Measurements from ENCODE around the gene CRYZL1.
"Not testable (repeated sequence)": the region's sequence is repeated elsewhere in the genome, so short reads cannot be mapped to it uniquely, and the experiment has no call there.

The CRYZL1 gene

DNA sequence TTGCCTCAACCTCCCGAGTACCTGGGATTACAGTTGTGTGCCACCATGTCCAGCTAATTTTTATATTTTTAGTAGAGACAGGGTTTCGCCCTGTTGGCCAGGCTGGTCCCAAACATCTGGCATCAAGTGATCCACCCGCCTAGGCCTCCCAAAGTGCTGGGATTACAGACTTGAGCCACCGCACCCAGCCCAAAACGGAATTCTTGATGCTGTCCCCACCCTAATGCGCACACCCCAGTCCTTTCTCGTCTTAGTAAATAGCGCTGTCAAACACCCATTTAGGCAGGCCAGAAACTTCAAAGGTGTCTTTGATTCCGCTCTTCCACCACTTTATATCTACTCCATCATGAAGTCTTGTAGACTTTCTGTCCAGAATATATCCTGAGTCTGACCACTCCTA is 35.9 kb upstream of the CRYZL1 start:
- no peaks in the 10 kb centered on the region for H3K36me3 ChIP-seq
- H3K4me3 ChIP-seq (ENCODE audit: low read depth, low read length) = no peak overlapping the region
- H3K27ac ChIP-seq = no peak overlapping the region
- no peaks in the 10 kb centered on the region for H3K27me3 ChIP-seq (ENCODE audit: insufficient read depth, low read depth, severe bottlenecking)
- DNase-seq = no peak
- TF ChIP-seq, protein P1, sequence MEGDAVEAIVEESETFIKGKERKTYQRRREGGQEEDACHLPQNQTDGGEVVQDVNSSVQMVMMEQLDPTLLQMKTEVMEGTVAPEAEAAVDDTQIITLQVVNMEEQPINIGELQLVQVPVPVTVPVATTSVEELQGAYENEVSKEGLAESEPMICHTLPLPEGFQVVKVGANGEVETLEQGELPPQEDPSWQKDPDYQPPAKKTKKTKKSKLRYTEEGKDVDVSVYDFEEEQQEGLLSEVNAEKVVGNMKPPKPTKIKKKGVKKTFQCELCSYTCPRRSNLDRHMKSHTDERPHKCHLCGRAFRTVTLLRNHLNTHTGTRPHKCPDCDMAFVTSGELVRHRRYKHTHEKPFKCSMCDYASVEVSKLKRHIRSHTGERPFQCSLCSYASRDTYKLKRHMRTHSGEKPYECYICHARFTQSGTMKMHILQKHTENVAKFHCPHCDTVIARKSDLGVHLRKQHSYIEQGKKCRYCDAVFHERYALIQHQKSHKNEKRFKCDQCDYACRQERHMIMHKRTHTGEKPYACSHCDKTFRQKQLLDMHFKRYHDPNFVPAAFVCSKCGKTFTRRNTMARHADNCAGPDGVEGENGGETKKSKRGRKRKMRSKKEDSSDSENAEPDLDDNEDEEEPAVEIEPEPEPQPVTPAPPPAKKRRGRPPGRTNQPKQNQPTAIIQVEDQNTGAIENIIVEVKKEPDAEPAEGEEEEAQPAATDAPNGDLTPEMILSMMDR (IDR thresholded peaks at IDR 0.05; ENCODE audit: low read depth, low read length) = no peak
- H3K9me3 ChIP-seq (ENCODE audit: severe bottlenecking) = no peaks in the 10 kb centered on the region

DNA sequence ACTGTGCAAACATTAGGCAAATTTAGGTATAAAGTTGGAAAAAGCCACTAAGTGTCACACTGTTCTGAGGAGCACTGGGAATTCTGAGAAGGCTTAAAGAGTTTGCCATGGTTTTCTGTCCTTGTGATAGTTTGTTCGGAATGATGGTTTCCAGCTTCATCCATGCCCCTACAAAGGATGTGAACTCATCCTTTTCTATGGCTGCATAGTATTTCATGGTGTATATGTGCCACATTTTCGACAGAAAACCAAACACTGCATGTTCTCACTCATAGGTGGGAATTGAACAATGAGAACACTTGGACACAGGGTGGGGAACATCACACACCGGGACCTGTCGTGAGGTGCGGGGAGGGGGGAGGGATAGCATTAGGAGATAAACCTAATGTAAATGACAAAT is 35.1 kb upstream of the CRYZL1 start:
- DNase-seq; H3K27ac ChIP-seq; H3K4me3 ChIP-seq (ENCODE audit: low read depth, low read length); H3K9me3 ChIP-seq (ENCODE audit: severe bottlenecking); H3K27me3 ChIP-seq (ENCODE audit: insufficient read depth, low read depth, severe bottlenecking); H3K36me3 ChIP-seq: not testable (repeated sequence)

DNA sequence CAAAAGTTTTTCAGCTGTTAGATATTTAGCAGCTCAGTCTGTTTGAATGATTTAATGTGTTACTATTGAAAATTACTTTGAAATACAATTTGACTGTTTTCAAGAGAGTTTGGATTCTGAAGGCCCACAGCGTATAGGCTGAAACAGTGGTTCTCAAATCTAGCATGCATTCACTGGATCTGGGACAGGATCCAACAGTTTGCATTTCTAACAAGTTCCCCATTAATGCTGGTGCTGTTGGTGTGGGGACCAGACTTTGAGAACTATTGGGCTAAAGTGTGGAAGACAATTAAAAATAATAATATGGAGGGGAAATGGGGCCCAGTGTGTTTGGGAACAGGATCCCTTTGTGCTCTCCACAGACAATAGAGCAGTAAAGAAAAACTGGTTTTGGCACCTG is 32.7 kb upstream of the CRYZL1 start:
- DNase-seq = no peak
- Histone ChIP-seq H3K9me3 (ENCODE audit: severe bottlenecking) (no peaks in the 10 kb centered on the region), H3K4me3 (ENCODE audit: low read depth, low read length) (no peak overlapping the region), H3K27ac (no peak overlapping the region), H3K27me3 (ENCODE audit: insufficient read depth, low read depth, severe bottlenecking) (no peaks in the 10 kb centered on the region), H3K36me3 (no peaks in the 10 kb centered on the region)
- TF ChIP-seq, protein P1 (IDR thresholded peaks at IDR 0.05; ENCODE audit: low read depth, low read length) = no peak

DNA sequence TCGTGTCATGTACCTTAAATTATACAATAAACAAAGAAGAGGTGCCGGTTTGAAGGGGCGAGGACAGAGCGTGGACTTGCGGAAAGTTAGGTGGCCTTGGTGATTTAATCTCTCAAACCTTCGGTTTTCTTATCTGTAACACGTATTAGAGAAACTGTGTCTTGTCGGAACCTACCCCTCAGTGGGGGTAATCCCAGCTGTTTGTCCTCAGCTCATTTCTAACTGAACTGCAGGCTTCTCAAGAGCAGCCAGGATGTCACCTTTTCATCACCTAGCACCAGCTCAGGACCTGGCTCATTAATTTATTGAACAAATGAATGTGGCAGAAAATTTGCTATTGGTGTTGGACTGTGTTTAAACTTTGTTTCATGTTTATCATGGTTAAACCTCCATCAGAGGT is 31.9 kb upstream of the CRYZL1 start:
- TF ChIP-seq, protein P1 (IDR thresholded peaks at IDR 0.05; ENCODE audit: low read depth, low read length) = no peak
- no peaks in the 10 kb centered on the region for H3K36me3 ChIP-seq
- no peak for DNase-seq
- no peaks in the 10 kb centered on the region for H3K9me3 ChIP-seq (ENCODE audit: severe bottlenecking)
- no peaks in the 10 kb centered on the region for H3K27me3 ChIP-seq (ENCODE audit: insufficient read depth, low read depth, severe bottlenecking)
- no peak overlapping the region for H3K27ac ChIP-seq
- no peak overlapping the region for H3K4me3 ChIP-seq (ENCODE audit: low read depth, low read length)

DNA sequence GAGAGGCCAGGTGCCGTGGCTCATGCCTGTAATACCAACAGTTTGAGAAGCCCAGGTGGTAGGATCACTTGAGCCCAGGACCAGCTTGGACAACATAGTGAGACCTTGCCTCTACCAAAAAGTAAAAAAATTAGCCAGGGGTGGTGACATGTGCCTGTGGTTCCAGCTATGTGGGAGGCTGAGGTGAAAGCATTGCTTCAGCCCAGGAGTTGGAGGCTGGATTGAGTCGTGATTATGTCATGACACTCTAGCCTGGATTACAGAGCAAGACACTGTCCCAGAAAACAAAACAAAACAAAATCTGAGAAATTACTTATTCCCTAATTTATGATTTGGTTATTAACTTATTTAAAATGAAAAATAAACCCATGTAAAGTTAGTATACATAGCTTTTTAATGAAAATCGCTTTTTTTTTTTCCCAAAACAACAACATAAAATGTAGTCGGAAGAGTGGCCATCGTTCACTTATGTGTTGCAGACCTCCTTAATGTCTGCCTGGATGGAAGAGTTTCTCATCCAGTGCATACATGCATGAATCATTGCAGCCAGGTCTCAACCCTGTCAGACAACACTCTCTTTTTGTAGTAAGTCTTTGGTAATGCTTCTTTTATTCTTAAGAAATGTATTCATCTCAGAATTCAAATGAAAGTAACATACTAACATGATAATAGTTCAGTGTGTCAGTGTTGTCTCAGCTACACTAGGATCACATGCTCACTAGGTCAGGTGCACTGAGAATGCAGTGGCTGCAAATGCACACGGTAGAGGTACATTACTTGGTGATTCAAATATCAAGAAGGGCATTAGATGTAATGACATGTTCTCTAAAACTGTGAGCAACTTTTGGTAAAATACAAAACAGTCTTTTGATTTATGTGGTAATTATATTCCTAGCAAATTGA is 28.8 kb upstream of the CRYZL1 start:
- H3K4me3 ChIP-seq (ENCODE audit: low read depth, low read length) = no peak overlapping the region
- TF ChIP-seq, protein P1 (IDR thresholded peaks at IDR 0.05; ENCODE audit: low read depth, low read length) = no peak
- H3K36me3 ChIP-seq = no peaks in the 10 kb centered on the region
- H3K9me3 ChIP-seq (ENCODE audit: severe bottlenecking) = no peaks in the 10 kb centered on the region
- no peaks in the 10 kb centered on the region for H3K27me3 ChIP-seq (ENCODE audit: insufficient read depth, low read depth, severe bottlenecking)
- no peak overlapping the region for H3K27ac ChIP-seq
- no peak for DNase-seq

DNA sequence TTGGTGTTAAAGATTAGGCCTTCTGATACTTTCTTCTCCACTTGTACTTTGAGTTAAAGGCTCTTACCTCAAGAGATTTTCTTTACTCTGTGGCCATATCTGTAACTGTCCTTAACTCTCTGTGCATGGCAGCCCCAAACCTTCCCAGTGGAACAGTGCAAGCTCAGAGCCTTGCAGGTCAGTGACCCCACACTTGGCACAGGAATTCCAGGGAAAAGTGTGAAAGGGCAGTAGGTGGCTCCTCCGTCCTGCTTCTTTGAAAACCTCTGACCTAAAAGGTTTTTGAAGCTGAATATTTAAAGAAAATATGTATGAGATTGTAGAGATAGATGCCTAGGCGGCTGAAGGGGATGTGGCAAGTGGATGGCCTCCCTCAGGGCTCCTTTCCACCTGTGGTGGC is 27.1 kb upstream of the CRYZL1 start:
- no peak overlapping the region for H3K27ac ChIP-seq
- H3K27me3 ChIP-seq (ENCODE audit: insufficient read depth, low read depth, severe bottlenecking) = no peaks in the 10 kb centered on the region
- H3K36me3 ChIP-seq = no peaks in the 10 kb centered on the region
- DNase-seq = no peak
- H3K9me3 ChIP-seq (ENCODE audit: severe bottlenecking) = no peaks in the 10 kb centered on the region
- H3K4me3 ChIP-seq (ENCODE audit: low read depth, low read length) = no peak overlapping the region
- TF ChIP-seq, protein P1 (IDR thresholded peaks at IDR 0.05; ENCODE audit: low read depth, low read length) = no peak
